ENCODE data around the gene NTHL1. TPM values are rescaled to one million over a fixed set of nuclear protein-coding genes. Genes with fewer than 3 reads are reported as not detected.
A peak's percentile ranks its signal among the peaks of the same experiment; 100 is the strongest.

Gene NTHL1
- total RNA-seq, 1 donor from 2014 or later = 33.4 TPM

DNA sequence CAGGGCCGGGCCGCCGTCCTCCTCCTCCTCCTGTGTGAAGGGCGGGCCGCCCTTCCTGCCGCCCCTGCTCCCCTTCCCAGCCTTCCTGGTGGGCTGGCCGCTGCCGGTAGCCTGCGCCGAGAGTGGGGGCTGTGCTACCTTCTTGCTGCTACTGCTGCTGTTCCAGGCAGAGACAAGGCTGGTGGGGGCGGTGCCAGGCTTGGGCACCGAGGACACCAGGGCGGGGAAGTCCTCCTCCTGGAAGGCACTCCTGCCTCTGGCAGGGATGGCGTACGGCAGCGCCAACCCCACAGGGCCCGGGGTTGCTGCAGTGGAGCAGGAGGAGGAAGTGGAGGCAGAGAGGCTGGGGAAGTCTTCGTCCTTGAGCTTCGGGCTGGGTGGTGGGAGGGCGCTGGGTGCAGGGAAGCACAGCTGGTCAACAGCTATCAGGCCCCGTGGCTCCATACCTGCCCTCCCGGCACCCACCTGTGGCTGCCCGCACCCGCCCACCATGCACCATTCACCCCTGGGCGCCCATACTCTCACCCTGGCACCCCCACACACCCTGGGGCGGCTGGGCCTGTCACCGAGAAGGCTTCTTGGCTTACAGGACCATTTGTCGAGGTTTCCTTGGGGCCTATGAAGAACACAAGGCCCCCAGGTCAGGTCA is 47.6 kb downstream of the NTHL1 start:
- DNase-seq (ENCODE audit: low spot score in 2 of 2) (no peak), FAIRE-seq (no peak)

GRCh38 chr16:1998852-1999801 is 48.5 kb downstream of the NTHL1 start:
- no peak for FAIRE-seq
- no peak for DNase-seq (ENCODE audit: low spot score in 2 of 2)

GRCh38 chr16:1998360-1998835 is 49.2 kb downstream of the NTHL1 start:
- FAIRE-seq (no peak), DNase-seq (ENCODE audit: low spot score in 2 of 2) (no peak)

DNA sequence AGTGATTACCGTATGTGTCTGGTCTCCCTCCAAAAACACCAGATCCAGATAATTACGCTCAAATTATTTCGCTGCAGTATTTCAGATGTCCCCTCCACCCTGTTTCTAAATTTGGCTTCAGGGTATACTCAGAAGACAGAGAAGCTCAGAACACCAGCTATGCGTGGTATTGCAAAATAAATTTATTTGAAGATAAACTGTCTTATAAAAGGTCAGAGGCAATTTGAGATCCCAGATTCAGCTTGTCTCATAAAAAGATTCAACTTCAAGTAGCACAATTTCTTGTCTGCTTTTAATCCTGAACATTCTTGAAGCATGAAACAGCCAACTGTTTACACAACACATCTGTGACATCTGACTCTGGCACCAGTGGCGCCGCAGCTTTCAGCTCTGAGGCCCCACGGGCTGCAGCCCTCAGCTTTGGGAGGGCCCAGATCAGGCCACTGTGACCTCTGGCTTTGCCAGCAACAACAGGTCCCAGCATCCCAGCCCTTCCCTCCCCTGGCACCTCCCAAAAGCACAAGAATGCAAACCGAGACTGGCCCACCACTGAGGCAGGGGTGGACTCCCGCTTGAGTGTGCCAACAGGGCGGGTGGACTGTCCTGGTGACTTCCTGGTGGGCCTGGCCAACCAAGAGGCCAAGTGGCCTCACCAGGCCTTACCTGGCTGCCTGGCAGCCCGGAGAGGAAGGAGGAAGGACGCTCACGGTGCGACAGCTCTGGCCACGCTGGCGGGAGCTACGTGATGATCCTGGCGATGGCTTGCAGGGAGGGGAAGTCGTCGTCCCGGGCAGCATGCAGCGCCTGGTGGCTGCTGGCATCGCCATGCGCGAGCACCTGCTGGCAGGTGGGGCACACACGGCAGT is 49.9 kb downstream of the NTHL1 start:
- no peak for FAIRE-seq

DNA sequence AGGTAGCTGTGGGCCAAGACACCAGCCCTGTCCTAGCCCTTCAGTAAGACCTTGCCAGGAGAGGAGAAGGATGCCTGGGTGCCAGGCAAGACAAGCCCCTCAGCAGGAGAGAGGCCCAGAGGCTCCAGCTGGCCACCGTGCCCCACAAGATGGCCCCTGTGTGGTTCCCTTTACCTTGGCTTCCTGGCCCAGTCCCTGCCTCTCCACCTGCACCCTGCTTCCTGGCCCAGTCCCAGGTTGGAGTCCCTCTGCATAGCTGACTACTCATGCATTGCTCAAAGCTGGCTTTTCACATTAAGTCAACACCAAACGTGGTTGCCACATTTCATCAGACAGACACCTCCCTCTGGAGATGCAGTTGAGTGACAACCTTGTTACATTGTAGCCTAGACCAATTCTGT is 53.9 kb downstream of the NTHL1 start:
- DNase-seq (ENCODE audit: low spot score in 2 of 2) (no peak), FAIRE-seq (no peak)

More for the DNA sequence above, 49.9 kb downstream of the NTHL1 start:
- no peak for DNase-seq (ENCODE audit: low spot score in 2 of 2)

DNA sequence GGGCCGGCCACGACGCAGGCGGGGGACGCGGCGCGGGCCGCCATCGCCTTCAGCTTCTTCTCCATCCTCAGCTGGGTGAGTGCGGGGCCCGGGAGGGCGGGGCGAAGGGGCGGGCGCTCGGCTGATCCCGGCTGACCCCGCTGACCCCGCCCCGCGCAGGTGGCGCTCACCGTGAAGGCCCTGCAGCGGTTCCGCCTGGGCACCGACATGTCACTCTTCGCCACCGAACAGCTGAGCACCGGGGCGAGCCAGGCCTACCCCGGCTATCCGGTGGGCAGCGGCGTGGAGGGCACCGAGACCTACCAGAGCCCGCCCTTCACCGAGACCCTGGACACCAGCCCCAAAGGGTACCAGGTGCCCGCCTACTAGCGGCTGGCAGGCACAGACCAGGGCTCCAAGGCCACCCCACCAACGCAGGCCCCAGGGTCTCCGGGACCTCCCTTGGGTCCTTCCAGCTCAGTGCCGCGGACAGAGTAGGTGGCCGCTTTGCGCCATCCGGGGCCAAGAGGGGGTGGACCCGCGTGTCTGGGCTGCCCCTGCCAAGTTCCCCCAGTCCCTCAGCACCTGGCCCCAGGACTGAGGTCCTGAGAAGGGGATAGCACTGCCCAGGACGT is 54.8 kb downstream of the NTHL1 start:
- no peak for FAIRE-seq
- DNase-seq (ENCODE audit: low spot score in 2 of 2) = no peak

DNA sequence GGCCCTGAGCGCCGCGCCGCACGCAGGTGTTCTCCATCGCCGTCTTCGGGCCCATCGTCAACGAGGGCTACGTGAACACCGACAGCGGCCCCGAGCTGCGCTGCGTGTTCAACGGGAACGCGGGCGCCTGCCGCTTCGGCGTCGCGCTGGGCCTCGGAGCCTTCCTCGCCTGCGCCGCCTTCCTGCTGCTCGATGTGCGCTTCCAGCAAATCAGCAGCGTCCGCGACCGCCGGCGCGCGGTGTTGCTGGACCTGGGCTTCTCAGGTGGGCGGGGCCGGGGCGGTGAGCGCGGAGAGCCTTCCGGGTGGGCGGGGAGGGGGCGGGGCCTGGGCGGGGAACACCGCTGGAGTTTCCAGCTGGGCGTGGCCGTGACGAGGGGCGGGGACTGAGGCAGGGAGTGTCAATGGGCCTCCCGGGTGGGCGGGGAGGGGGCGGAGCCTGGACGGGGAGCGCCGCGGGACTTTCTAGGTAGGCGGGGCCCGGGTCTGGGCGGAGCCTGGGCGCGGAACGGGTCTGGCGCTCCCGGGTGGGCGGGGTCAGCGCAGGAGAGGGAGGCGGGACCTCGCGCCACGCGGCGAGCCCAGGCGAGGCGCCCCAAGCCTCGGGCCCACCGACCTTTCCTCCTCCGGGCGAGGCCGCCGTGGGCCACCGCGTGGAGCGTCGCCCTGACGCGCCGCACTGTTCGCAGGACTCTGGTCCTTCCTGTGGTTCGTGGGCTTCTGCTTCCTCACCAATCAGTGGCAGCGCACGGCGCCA is 55.5 kb downstream of the NTHL1 start:
- DNase-seq (ENCODE audit: low spot score in 2 of 2) (peak; percentile 91 to 97), FAIRE-seq (no peak)

DNA sequence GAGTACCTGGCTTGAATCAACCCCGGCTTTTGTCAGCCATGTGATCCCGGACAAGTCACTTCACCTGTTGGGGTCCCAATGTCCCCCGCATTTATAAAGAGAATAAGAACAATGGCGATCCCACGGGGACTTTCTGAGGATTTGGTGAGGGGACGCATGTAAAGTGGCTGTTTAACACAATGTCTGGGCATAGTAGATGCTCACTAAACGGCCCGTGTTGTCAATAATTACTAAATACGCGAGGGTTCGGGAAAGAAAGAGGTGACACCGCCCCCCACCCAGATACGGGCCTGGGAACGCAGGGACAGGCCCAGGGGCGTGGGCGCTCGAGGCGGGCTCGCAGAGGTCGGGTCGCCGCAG is 56.1 kb downstream of the NTHL1 start:
- DNase-seq (ENCODE audit: low spot score in 2 of 2) = no peak
- FAIRE-seq = no peak

GRCh38 chr16:1991135-1991551 is 56.5 kb downstream of the NTHL1 start:
- no peak for FAIRE-seq
- no peak for DNase-seq (ENCODE audit: low spot score in 2 of 2)

- no peak for FAIRE-seq
- no peak for DNase-seq (ENCODE audit: low spot score in 2 of 2)
Measured at GRCh38 chr16:1990351-1991134, 57.1 kb downstream of the NTHL1 start.

GRCh38 chr16:1990101-1990350 is 57.6 kb downstream of the NTHL1 start:
- FAIRE-seq (no peak), DNase-seq (ENCODE audit: low spot score in 2 of 2) (no peak)

Small RNAs within 50 kb of the gene (small RNA-seq; reads per million reads assigned to genes)
- gene MIR1225 = 0.13 reads per million
- not detected for gene RN7SL219P

Other genes with a start within 250 kb of the NTHL1 start
- 51.8 TPM for gene HAGH, start 221.0 kb downstream of the NTHL1 start, total RNA-seq
- 64.0 TPM for gene FAHD1, start 220.6 kb downstream of the NTHL1 start, total RNA-seq
- 0.41 TPM for gene MEIOB, start 175.7 kb downstream of the NTHL1 start, total RNA-seq
- gene HS3ST6, start 129.4 kb downstream of the NTHL1 start, total RNA-seq = not detected
- gene MSRB1, start 104.6 kb downstream of the NTHL1 start, total RNA-seq = 4.1 TPM
- gene RPL3L, start 93.1 kb downstream of the NTHL1 start, total RNA-seq = not detected
- gene NDUFB10, start 88.3 kb downstream of the NTHL1 start, total RNA-seq = 76.6 TPM
- gene RPS2, start 83.0 kb downstream of the NTHL1 start, total RNA-seq = 1,930 TPM
- gene RNF151, start 81.0 kb downstream of the NTHL1 start, total RNA-seq = not detected
- gene TBL3, start 75.8 kb downstream of the NTHL1 start, total RNA-seq = 11.0 TPM
- gene NOXO1, start 66.4 kb downstream of the NTHL1 start, total RNA-seq = 1.2 TPM
- gene GFER, start 63.6 kb downstream of the NTHL1 start, total RNA-seq = 12.6 TPM
- 71.3 TPM for gene SYNGR3, start 57.9 kb downstream of the NTHL1 start, total RNA-seq
- gene ZNF598, start 38.0 kb downstream of the NTHL1 start, total RNA-seq = 5.7 TPM
- gene NPW, start 28.0 kb downstream of the NTHL1 start, total RNA-seq = not detected
- gene NHERF2, start 20.9 kb downstream of the NTHL1 start, total RNA-seq = 13.5 TPM
- gene TSC2, start 151 bp upstream of the NTHL1 start, total RNA-seq = 39.5 TPM
- gene PKD1, start 88.1 kb upstream of the NTHL1 start, total RNA-seq = 58.3 TPM
- 4.1 TPM for gene RAB26, start 100.8 kb upstream of the NTHL1 start, total RNA-seq
- 25.7 TPM for gene TRAF7, start 107.9 kb upstream of the NTHL1 start, total RNA-seq
- 15.9 TPM for gene CASKIN1, start 148.8 kb upstream of the NTHL1 start, total RNA-seq
- 6.9 TPM for gene MLST8, start 157.6 kb upstream of the NTHL1 start, total RNA-seq
- 4.5 TPM for gene BRICD5, start 163.0 kb upstream of the NTHL1 start, total RNA-seq
- 10.2 TPM for gene PGP, start 167.0 kb upstream of the NTHL1 start, total RNA-seq
- gene E4F1, start 175.8 kb upstream of the NTHL1 start, total RNA-seq = 27.3 TPM
- gene DNASE1L2, start 188.6 kb upstream of the NTHL1 start, total RNA-seq = 2.4 TPM
- gene ECI1, start 203.8 kb upstream of the NTHL1 start, total RNA-seq = 10.2 TPM
- gene RNPS1, start 220.3 kb upstream of the NTHL1 start, total RNA-seq = 81.1 TPM

Data from frontal cortex (tissue), 4 donors.